K562 (cell line): ENCODE results near the gene DLGAP1. TPM values are rescaled to one million over a fixed set of nuclear protein-coding genes. Genes with fewer than 3 reads are reported as not detected.
A peak's percentile ranks its signal among the peaks of the same experiment; 100 is the strongest.

ENCODE experiments used
- ATF1 ChIP-seq, 2 experiments: fragments of 450-650 bp in 1 of 2; IDR thresholded peaks; 2 replicates each; pipeline ENCODE4 v1.6.1; 2016; ENCODE audit warnings: missing compliant biosample characterization in 1 of 2, missing genetic modification characterization in 1 of 2
- BHLHE40 ChIP-seq: IDR thresholded peaks from 2 replicates; pipeline ENCODE4 v1.6.1; 2011; ENCODE audit warnings: low read length, improper control_type of control experiment
- DPF2 ChIP-seq: fragments of 450-650 bp; IDR thresholded peaks from 2 replicates; pipeline ENCODE4 v1.6.1; 2016
- MYNN ChIP-seq, 2 experiments: sonication (generic); formaldehyde crosslinking in 1 of 2; IDR thresholded peaks; 2 replicates each; pipeline versions ENCODE4 v1.5.0 to v1.6.1; 2016 to 2020; ENCODE audit warnings: antibody characterized with exemption in 1 of 2, missing genetic modification reagents in 1 of 2
- PCBP2 ChIP-seq: fragments of 200-400 bp; formaldehyde crosslinking; IDR thresholded peaks from 2 replicates; pipeline ENCODE4 v1.6.1; 2018; ENCODE audit warnings: low read length, low read depth, mild to moderate bottlenecking, moderate library complexity; ENCODE audit not compliant: poor library complexity, severe bottlenecking
- PTBP1 ChIP-seq: fragments of 200-400 bp; formaldehyde crosslinking; IDR thresholded peaks from 2 replicates; pipeline ENCODE4 v1.6.1; 2017; ENCODE audit warnings: low read depth, low read length
- RB1 ChIP-seq: fragments of 450-650 bp; IDR thresholded peaks from 2 replicates; pipeline ENCODE4 v1.6.1; 2017; ENCODE audit warnings: low read depth, mild to moderate bottlenecking
- SRF ChIP-seq, 2 experiments: fragments of 250-450, 450-650 bp in 1 of 2; sonication (Bioruptor Pico) in 1 of 2; sonication (generic) in 1 of 2; formaldehyde crosslinking; IDR thresholded peaks; 2 replicates each; pipeline versions ENCODE4 v1.5.0 to v1.5.1; 2020 to 2022; ENCODE audit warnings: mild to moderate bottlenecking in 1 of 2, missing genetic modification reagents in 1 of 2
- SUPT5H ChIP-seq: fragments of 450-650 bp; IDR thresholded peaks from 2 replicates; pipeline ENCODE4 v1.6.1; 2016
- TCFL5 ChIP-seq: fragments of 250-450 bp; sonication (Bioruptor Pico); conservative IDR thresholded peaks from 2 replicates; pipeline ENCODE4 v1.6.1; 2021; ENCODE audit warnings: mild to moderate bottlenecking, moderate library complexity, matching md5 sums
- ZNF324 ChIP-seq: fragments of 250-450 bp; sonication (Bioruptor Pico); IDR thresholded peaks from 2 replicates; pipeline ENCODE4 v1.4.0; 2020; ENCODE audit warnings: mild to moderate bottlenecking
- polyA plus RNA-seq, 8 experiments: library from polyadenylated mRNA; depleted of rRNA in 4 of 8; stranded (reverse) in 5 of 8; unstranded in 3 of 8; fragments of >200 nt; fragmentation: Nextera tagmentation in 2 of 8; fragmentation: Illumina TruSeq in 1 of 8; extraction: Ambion mirVana in 2 of 8; extraction: Trizol in 1 of 8; gene quantifications; 2 replicates each; pipeline versions ENCODE4 v1.2.1 to v1.2.3, GENCODE V29; 2011 to 2014; ENCODE audit warnings: inconsistent platforms in 1 of 8, missing spikeins in 1 of 8
- total RNA-seq, 7 experiments: library from RNA; depleted of rRNA in 6 of 7; stranded (reverse); fragments of >200 nt in 6 of 7; fragmentation: Illumina TruSeq in 2 of 7; extraction: Trizol in 2 of 7; gene quantifications; 2 replicates each; pipeline versions ENCODE4 v1.2.1 to v1.2.3, GENCODE V29; 2011 to 2021; ENCODE audit warnings: low replicate concordance in 1 of 7
- TF ChIP-seq, protein P1 (sequence below): fragments of 200-800 bp; sonication (Bioruptor generic); IDR thresholded peaks from 2 replicates; pipeline ENCODE4 v1.6.1; 2017; ENCODE audit warnings: missing genetic modification characterization, missing compliant biosample characterization
- TF ChIP-seq, protein P2 (sequence below): sonication (generic); formaldehyde crosslinking; IDR thresholded peaks from 2 replicates; pipeline ENCODE4 v1.8.0; 2022; ENCODE audit warnings: missing genetic modification reagents, mild to moderate bottlenecking, moderate library complexity, borderline replicate concordance
- TF ChIP-seq, protein P3 (sequence below): sonication (generic); formaldehyde crosslinking; IDR thresholded peaks from 2 replicates; pipeline ENCODE4 v1.8.1; 2022; ENCODE audit warnings: missing genetic modification reagents
- TF ChIP-seq, protein P4 (sequence below): fragments of 250-450 bp; sonication (Bioruptor Pico); IDR thresholded peaks from 2 replicates; pipeline ENCODE4 v1.4.0; 2020
- TF ChIP-seq, protein P5 (sequence below): fragments of 250-450 bp; sonication (Bioruptor Pico); IDR thresholded peaks from 2 replicates; pipeline ENCODE4 v1.5.0; 2021

The DLGAP1 gene
- total and polyA plus RNA-seq, 9 of the 15 experiments (the other 6 are each of a cell fraction or from before 2014, with no cell fraction given) = 0.04 to 0.22 (median 0.08) TPM

DNA sequence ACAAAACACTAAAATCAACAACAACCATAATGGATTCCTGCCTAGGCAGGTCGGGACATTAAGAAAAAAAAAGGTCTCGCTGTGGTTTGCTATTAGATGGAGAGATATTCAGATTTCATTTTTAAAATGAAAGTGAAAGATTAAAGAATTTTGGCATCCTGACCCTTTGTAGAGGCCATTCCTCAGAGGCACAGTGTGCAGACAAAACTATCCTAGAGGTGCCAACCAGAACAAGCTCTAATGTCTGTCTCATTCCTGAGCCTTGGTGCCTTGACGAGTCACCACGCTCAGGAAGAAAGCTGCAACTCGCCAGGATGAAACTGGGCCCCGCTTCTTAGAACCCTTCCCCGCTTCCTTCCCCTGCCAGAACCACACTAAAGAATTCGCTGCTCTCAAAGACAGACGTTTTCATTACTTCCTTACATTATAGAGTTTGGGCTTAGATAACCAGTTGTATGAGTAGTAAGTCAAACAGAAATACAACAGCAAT lies 849.1 kb downstream of the DLGAP1 start (continued):
- TF ChIP-seq, protein P1, sequence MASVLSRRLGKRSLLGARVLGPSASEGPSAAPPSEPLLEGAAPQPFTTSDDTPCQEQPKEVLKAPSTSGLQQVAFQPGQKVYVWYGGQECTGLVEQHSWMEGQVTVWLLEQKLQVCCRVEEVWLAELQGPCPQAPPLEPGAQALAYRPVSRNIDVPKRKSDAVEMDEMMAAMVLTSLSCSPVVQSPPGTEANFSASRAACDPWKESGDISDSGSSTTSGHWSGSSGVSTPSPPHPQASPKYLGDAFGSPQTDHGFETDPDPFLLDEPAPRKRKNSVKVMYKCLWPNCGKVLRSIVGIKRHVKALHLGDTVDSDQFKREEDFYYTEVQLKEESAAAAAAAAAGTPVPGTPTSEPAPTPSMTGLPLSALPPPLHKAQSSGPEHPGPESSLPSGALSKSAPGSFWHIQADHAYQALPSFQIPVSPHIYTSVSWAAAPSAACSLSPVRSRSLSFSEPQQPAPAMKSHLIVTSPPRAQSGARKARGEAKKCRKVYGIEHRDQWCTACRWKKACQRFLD (CRISPR knock-in tag) = no peak
- TF ChIP-seq BHLHE40 (no peak), SUPT5H (no peak), SRF (CRISPR knock-in tag; IDR thresholded peaks at IDR 0.05) (no peak), ATF1 (CRISPR knock-in tag; IDR thresholded peaks at IDR 0.05) (no peak), ATF1 (tag; IDR thresholded peaks at IDR 0.05) (no peak), PCBP2 (no peak), MYNN (IDR thresholded peaks at IDR 0.05) (no peak), MYNN (CRISPR knock-in tag; IDR thresholded peaks at IDR 0.05) (no peak), PTBP1 (no peak), RB1 (no peak), DPF2 (no peak), ZNF324 (CRISPR knock-in tag) (0 out of 2 replicates have a peak, but pooled peaks have one; percentile 26), TCFL5 (CRISPR knock-in tag) (peak; percentile 21; the same call in 1 of the 2 replicates)
- TF ChIP-seq, protein P2, sequence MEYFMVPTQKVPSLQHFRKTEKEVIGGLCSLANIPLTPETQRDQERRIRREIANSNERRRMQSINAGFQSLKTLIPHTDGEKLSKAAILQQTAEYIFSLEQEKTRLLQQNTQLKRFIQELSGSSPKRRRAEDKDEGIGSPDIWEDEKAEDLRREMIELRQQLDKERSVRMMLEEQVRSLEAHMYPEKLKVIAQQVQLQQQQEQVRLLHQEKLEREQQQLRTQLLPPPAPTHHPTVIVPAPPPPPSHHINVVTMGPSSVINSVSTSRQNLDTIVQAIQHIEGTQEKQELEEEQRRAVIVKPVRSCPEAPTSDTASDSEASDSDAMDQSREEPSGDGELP = no peak
- TF ChIP-seq, protein P3, sequence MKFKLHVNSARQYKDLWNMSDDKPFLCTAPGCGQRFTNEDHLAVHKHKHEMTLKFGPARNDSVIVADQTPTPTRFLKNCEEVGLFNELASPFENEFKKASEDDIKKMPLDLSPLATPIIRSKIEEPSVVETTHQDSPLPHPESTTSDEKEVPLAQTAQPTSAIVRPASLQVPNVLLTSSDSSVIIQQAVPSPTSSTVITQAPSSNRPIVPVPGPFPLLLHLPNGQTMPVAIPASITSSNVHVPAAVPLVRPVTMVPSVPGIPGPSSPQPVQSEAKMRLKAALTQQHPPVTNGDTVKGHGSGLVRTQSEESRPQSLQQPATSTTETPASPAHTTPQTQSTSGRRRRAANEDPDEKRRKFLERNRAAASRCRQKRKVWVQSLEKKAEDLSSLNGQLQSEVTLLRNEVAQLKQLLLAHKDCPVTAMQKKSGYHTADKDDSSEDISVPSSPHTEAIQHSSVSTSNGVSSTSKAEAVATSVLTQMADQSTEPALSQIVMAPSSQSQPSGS (CRISPR knock-in tag) = no peak
- TF ChIP-seq, protein P4, sequence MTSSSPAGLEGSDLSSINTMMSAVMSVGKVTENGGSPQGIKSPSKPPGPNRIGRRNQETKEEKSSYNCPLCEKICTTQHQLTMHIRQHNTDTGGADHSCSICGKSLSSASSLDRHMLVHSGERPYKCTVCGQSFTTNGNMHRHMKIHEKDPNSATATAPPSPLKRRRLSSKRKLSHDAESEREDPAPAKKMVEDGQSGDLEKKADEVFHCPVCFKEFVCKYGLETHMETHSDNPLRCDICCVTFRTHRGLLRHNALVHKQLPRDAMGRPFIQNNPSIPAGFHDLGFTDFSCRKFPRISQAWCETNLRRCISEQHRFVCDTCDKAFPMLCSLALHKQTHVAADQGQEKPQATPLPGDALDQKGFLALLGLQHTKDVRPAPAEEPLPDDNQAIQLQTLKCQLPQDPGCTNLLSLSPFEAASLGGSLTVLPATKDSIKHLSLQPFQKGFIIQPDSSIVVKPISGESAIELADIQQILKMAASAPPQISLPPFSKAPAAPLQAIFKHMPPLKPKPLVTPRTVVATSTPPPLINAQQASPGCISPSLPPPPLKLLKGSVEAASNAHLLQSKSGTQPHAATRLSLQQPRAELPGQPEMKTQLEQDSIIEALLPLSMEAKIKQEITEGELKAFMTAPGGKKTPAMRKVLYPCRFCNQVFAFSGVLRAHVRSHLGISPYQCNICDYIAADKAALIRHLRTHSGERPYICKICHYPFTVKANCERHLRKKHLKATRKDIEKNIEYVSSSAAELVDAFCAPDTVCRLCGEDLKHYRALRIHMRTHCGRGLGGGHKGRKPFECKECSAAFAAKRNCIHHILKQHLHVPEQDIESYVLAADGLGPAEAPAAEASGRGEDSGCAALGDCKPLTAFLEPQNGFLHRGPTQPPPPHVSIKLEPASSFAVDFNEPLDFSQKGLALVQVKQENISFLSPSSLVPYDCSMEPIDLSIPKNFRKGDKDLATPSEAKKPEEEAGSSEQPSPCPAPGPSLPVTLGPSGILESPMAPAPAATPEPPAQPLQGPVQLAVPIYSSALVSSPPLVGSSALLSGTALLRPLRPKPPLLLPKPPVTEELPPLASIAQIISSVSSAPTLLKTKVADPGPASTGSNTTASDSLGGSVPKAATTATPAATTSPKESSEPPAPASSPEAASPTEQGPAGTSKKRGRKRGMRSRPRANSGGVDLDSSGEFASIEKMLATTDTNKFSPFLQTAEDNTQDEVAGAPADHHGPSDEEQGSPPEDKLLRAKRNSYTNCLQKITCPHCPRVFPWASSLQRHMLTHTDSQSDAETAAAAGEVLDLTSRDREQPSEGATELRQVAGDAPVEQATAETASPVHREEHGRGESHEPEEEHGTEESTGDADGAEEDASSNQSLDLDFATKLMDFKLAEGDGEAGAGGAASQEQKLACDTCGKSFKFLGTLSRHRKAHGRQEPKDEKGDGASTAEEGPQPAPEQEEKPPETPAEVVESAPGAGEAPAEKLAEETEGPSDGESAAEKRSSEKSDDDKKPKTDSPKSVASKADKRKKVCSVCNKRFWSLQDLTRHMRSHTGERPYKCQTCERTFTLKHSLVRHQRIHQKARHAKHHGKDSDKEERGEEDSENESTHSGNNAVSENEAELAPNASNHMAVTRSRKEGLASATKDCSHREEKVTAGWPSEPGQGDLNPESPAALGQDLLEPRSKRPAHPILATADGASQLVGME (CRISPR knock-in tag) = no peak; the same call in 1 of the 2 replicates
- TF ChIP-seq, protein P5, sequence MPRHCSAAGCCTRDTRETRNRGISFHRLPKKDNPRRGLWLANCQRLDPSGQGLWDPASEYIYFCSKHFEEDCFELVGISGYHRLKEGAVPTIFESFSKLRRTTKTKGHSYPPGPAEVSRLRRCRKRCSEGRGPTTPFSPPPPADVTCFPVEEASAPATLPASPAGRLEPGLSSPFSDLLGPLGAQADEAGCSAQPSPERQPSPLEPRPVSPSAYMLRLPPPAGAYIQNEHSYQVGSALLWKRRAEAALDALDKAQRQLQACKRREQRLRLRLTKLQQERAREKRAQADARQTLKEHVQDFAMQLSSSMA = no peak
